ENCODE measurements around the gene SYNGR1.

Gene SYNGR1

GRCh38 chr22:39383841-39384625 is 34.2 kb downstream of the SYNGR1 start:
- Histone ChIP-seq H3K4me3 (ENCODE audit: low read depth, low read length) (no peak overlapping the region), H3K9me3 (ENCODE audit: severe bottlenecking) (no peaks in the 10 kb centered on the region), H3K27ac (peak overlapping the region; percentile 26; the same call in 1 of the 2 replicates), H3K27me3 (ENCODE audit: insufficient read depth, low read depth, severe bottlenecking) (no peaks in the 10 kb centered on the region), H3K36me3 (peaks cover 5% of the 10 kb centered on the region)
- no peak for DNase-seq
- no peak for TF ChIP-seq CTCF (IDR thresholded peaks at IDR 0.05; ENCODE audit: low read depth, low read length)

- peak; percentile 81 for DNase-seq
- Histone ChIP-seq H3K27me3 (ENCODE audit: insufficient read depth, low read depth, severe bottlenecking) (no peaks in the 10 kb centered on the region), H3K9me3 (ENCODE audit: severe bottlenecking) (no peaks in the 10 kb centered on the region), H3K27ac (peak overlapping the region; percentile 26; the same call in 1 of the 2 replicates), H3K36me3 (0 out of 2 replicates have a peak, but pooled peaks cover 3% of the 10 kb centered on the region), H3K4me3 (ENCODE audit: low read depth, low read length) (no peak overlapping the region)
- peak; percentile 92 for TF ChIP-seq CTCF (IDR thresholded peaks at IDR 0.05; ENCODE audit: low read depth, low read length)
Measured at GRCh38 chr22:39384750-39385480, 35.1 kb downstream of the SYNGR1 start.

GRCh38 chr22:39388261-39389011 is 38.6 kb downstream of the SYNGR1 start:
- Histone ChIP-seq H3K36me3 (no peaks in the 10 kb centered on the region), H3K27me3 (ENCODE audit: insufficient read depth, low read depth, severe bottlenecking) (no peaks in the 10 kb centered on the region), H3K4me3 (ENCODE audit: low read depth, low read length) (peak overlapping the region; percentile 67), H3K27ac (no peak overlapping the region), H3K9me3 (ENCODE audit: severe bottlenecking) (no peaks in the 10 kb centered on the region)
- DNase-seq = peak; percentile 95
- no peak for TF ChIP-seq CTCF (IDR thresholded peaks at IDR 0.05; ENCODE audit: low read depth, low read length)

- Histone ChIP-seq H3K27me3 (ENCODE audit: insufficient read depth, low read depth, severe bottlenecking) (no peaks in the 10 kb centered on the region), H3K27ac (no peak overlapping the region)
- TF ChIP-seq CTCF (IDR thresholded peaks at IDR 0.05; ENCODE audit: low read depth, low read length) = no peak
Measured at GRCh38 chr22:39389420-39389819, 39.6 kb downstream of the SYNGR1 start.

DNA sequence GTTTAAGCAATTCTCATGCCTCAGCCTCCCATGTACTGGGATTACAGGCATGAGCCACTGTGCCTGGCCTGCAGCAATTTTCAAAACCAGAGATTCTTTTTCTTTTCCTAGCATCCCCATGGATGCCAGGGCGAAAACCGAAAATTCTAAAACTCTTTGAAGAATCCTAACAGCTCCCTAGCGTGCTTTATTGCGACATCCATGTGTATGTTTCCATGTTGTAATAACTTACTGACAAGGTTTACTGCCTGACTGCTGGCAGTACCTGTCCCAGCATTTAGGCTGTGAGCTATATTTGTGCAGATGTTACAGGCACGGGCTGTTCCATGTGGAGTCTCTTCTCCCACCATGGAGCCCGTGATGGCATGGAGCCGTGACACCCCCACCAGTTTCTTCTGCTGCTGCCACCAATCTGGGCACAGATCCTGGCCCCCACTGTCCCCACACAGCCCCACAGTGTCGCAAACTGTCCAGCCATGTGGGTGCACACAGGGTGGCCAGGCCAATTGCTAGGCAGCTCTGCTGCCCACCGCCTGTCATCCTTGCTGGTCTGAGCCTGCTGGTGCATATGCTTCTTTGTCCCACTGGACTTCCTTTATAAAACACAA is 42.7 kb downstream of the SYNGR1 start:
- H3K4me3 ChIP-seq (ENCODE audit: low read depth, low read length) = no peak overlapping the region
- H3K27me3 ChIP-seq (ENCODE audit: insufficient read depth, low read depth, severe bottlenecking) = no peaks in the 10 kb centered on the region
- H3K9me3 ChIP-seq (ENCODE audit: severe bottlenecking) = no peaks in the 10 kb centered on the region
- TF ChIP-seq CTCF (IDR thresholded peaks at IDR 0.05; ENCODE audit: low read depth, low read length) = no peak
- no peaks in the 10 kb centered on the region for H3K36me3 ChIP-seq
- DNase-seq = no peak
- H3K27ac ChIP-seq = no peak overlapping the region

More at GRCh38 chr22:39389420-39389819, 39.6 kb downstream of the SYNGR1 start:
- Histone ChIP-seq H3K4me3 (ENCODE audit: low read depth, low read length) (no peak overlapping the region), H3K36me3 (no peaks in the 10 kb centered on the region), H3K9me3 (ENCODE audit: severe bottlenecking) (no peaks in the 10 kb centered on the region)
- DNase-seq = no peak

Measured in WERI-Rb-1 (cell line).